Kidney (tissue), 14 donors: ENCODE measurements around the gene RABL6. TPM values are rescaled to one million over a fixed set of nuclear protein-coding genes. Genes with fewer than 3 reads are reported as not detected.
"Not testable (repeated sequence)": the region's sequence is repeated elsewhere in the genome, so short reads cannot be mapped to it uniquely, and the experiment has no call there.

ENCODE experiments used
- DNase-seq, 5 donors: peaks; one replicate each; pipeline ENCODE4 v3.0.0-alpha.2; 2013 to 2020
- FAIRE-seq: peaks from 2 replicates; lab custom pipeline; 2012; peaks lifted over from hg19 to GRCh38; lab: Jason Lieb, UNC
- H3K27ac ChIP-seq, 2 donors: one replicate each; pipeline ENCODE4 v1.7.0; 2013; ENCODE audit warnings: low read depth in 2 of 2, low read length in 2 of 2, inconsistent platforms in 1 of 2
- H3K27me3 ChIP-seq: one replicate; pipeline ENCODE4 v1.7.1; 2013; ENCODE audit warnings: low read length, inconsistent platforms; ENCODE audit not compliant: control insufficient read depth, insufficient read depth
- H3K36me3 ChIP-seq, 3 donors: one replicate each; pipeline versions ENCODE4 v1.7.0 to v1.7.1; 2013; ENCODE audit warnings: low read length in 3 of 3, control low read depth in 1 of 3, inconsistent platforms in 1 of 3; ENCODE audit not compliant: insufficient read depth in 3 of 3, control insufficient read depth in 2 of 3
- H3K4me1 ChIP-seq, 3 donors: one replicate each; pipeline versions ENCODE4 v1.7.0 to v1.7.1; 2013; ENCODE audit warnings: low read length in 3 of 3, inconsistent platforms in 1 of 3, low read depth in 1 of 3; ENCODE audit not compliant: control insufficient read depth in 2 of 3, insufficient read depth in 2 of 3
- H3K4me3 ChIP-seq, 3 donors: one replicate each; pipeline versions ENCODE4 v1.7.0 to v1.8.1; 2013; ENCODE audit warnings: low read length in 3 of 3, control low read depth in 1 of 3, inconsistent platforms in 1 of 3
- H3K9ac ChIP-seq, 3 donors: one replicate each; pipeline versions ENCODE4 v1.7.0 to v1.7.1; 2013; ENCODE audit warnings: low read length in 3 of 3, control low read depth in 1 of 3, inconsistent platforms in 1 of 3
- H3K9me3 ChIP-seq, 3 donors: one replicate each; pipeline versions ENCODE4 v1.7.0 to v1.7.1; 2013; ENCODE audit warnings: low read length in 3 of 3, control low read depth in 1 of 3, inconsistent platforms in 1 of 3; ENCODE audit not compliant: control insufficient read depth in 2 of 3, insufficient read depth in 1 of 3
- CTCF ChIP-seq: IDR thresholded peaks from 3 replicates; pipeline ENCODE4 v1.5.1; 2012; ENCODE audit warnings: mild to moderate bottlenecking, moderate library complexity, borderline replicate concordance; ENCODE audit not compliant: insufficient read depth; ENCODE audit errors: extremely low read depth
- intact Hi-C: fragments of 100-400 bp; cut with DNase I; formaldehyde crosslinking; loops from one replicate; pipeline ENCODE4 v1.11.1; 2022
- polyA plus RNA-seq: library from polyadenylated mRNA; stranded (reverse); fragments of 350-450 nt; fragmentation: Illumina TruSeq; extraction: RNeasy Lipid Tissue Mini Kit (QIAGEN cat#74804); gene quantifications from one replicate; pipeline ENCODE4 v1.2.3, GENCODE V29; 2014; ENCODE audit warnings: low read depth, low replicate concordance; ENCODE audit not compliant: insufficient read depth
- total RNA-seq: library from RNA; stranded (reverse); fragmentation: NEBNext Ultra II Directional; extraction: Animal tissue kit (Norgen Biotek cat#: 25700); gene quantifications from one replicate; pipeline ENCODE4 v1.2.1, GENCODE V29; 2021
- donor health status: control.
- donor health status: control.
- donor health status: control.
- donor health status: control.
- donor health status: control.
- donor health status: DM: yes; HTN: yes; CAD: no.
- donor health status: Normal renal cell carcinoma (clear cell type).

The RABL6 gene
- total and polyA plus RNA-seq, 2 donors from 2014 or later = 60.4 to 70.3 TPM

- DNase-seq (peak; percentile 69 to 87 (median 80)), FAIRE-seq (no peak)
- intact Hi-C loops = loop anchor here (10.0 kb wide), 1 partner anchor 247 kb away; the partner anchor contains the start of gene FUT7
- TF ChIP-seq CTCF = peak; percentile 92
- H3K27ac ChIP-seq = no peak overlapping the region
- H3K9ac ChIP-seq = no peak overlapping the region
- no peak overlapping the region for H3K4me3 ChIP-seq
- no peaks in the 10 kb centered on the region for H3K27me3 ChIP-seq
- peaks cover 0 to 2% (median 0%) of the 10 kb centered on the region in 3 donors for H3K36me3 ChIP-seq
- H3K4me1 ChIP-seq = peaks cover 3 to 15% (median 6%) of the 10 kb centered on the region in 3 donors
- H3K9me3 ChIP-seq = no peaks in the 10 kb centered on the region
These were observed 19.9 kb upstream of the RABL6 start for GRCh38 chr9:136787690-136788400.

- H3K9ac ChIP-seq, H3K4me3 ChIP-seq, H3K9me3 ChIP-seq, H3K27me3 ChIP-seq, H3K36me3 ChIP-seq, H3K27ac ChIP-seq, FAIRE-seq: not testable (repeated sequence)
- intact Hi-C loops = loop anchor here (10.0 kb wide), 1 partner anchor 246 kb away; the partner anchor contains the start of gene FUT7
- DNase-seq = peak in 1 of 5 donors; percentile 48
- H3K4me1 ChIP-seq = peaks cover 3 to 18% (median 6%) of the 10 kb centered on the region in 3 donors
These were observed 18.9 kb upstream of the RABL6 start for GRCh38 chr9:136788644-136789522.

GRCh38 chr9:136789523-136789937 lies 18.2 kb upstream of the RABL6 start:
- Histone ChIP-seq H3K9me3 (no peaks in the 10 kb centered on the region), H3K27me3 (no peaks in the 10 kb centered on the region), H3K36me3 (peaks cover 0 to 3% (median 3%) of the 10 kb centered on the region in 3 donors), H3K4me1 (peaks cover 3 to 18% (median 6%) of the 10 kb centered on the region in 3 donors), H3K9ac (no peak overlapping the region), H3K4me3 (no peak overlapping the region), H3K27ac (no peak overlapping the region)
- DNase-seq (no peak), FAIRE-seq (no peak)
- no peak for TF ChIP-seq CTCF
- intact Hi-C loops = loop anchor here (10.0 kb wide), 1 partner anchor 245 kb away; the partner anchor contains the start of gene FUT7
